HG03103 (cell line): Measurements from ENCODE around the gene MN1.

Experiments used
- ATAC-seq: cut with Tn5 transposase; IDR thresholded peaks from one replicate; pipeline ENCODE4 v1.9.1; 2021; ENCODE audit warnings: low read depth; ENCODE audit not compliant: unreplicated experiment

MN1 gene

GRCh38 chr22:27827604-27828587 is 26.3 kb upstream of the MN1 start:
- no peak for ATAC-seq

GRCh38 chr22:27825174-27825573 is 23.6 kb upstream of the MN1 start:
- no peak for ATAC-seq

- no peak for ATAC-seq
Observed at GRCh38 chr22:27823221-27823620, 21.7 kb upstream of the MN1 start.

GRCh38 chr22:27820896-27821866 is 19.6 kb upstream of the MN1 start:
- ATAC-seq = no peak

GRCh38 chr22:27816552-27816951 is 15.0 kb upstream of the MN1 start:
- no peak for ATAC-seq

GRCh38 chr22:27815826-27816530 is 14.4 kb upstream of the MN1 start:
- no peak for ATAC-seq

- ATAC-seq = no peak
Observed at GRCh38 chr22:27814993-27815392, 13.4 kb upstream of the MN1 start.

GRCh38 chr22:27811778-27812177 is 10.2 kb upstream of the MN1 start:
- no peak for ATAC-seq

- no peak for ATAC-seq
Observed at GRCh38 chr22:27810609-27811151, 9.1 kb upstream of the MN1 start.

GRCh38 chr22:27809700-27810608 is 8.4 kb upstream of the MN1 start:
- no peak for ATAC-seq

- ATAC-seq = no peak
Observed at GRCh38 chr22:27809226-27809603, 7.7 kb upstream of the MN1 start.

- no peak for ATAC-seq
Observed at GRCh38 chr22:27808451-27809225, 7.1 kb upstream of the MN1 start.

- ATAC-seq = no peak
Observed at GRCh38 chr22:27805841-27806240, 4.3 kb upstream of the MN1 start.

GRCh38 chr22:27804470-27805297 is 3.1 kb upstream of the MN1 start:
- ATAC-seq = no peak

- ATAC-seq = no peak
Observed at GRCh38 chr22:27803841-27804415, 2.4 kb upstream of the MN1 start.

- no peak for ATAC-seq
Observed at GRCh38 chr22:27802346-27803073, 954 bp upstream of the MN1 start.

- no peak for ATAC-seq
Observed at GRCh38 chr22:27801202-27801615, 347 bp downstream of the MN1 start.
